Measurements from ENCODE around the gene SNED1. TPM values are rescaled to one million over a fixed set of nuclear protein-coding genes. Genes with fewer than 3 reads are reported as not detected.
A peak's percentile ranks its signal among the peaks of the same experiment; 100 is the strongest.

Gene SNED1
- total RNA-seq, 2 experiments from 2014 or later: 1.4 to 1.8 TPM

DNA sequence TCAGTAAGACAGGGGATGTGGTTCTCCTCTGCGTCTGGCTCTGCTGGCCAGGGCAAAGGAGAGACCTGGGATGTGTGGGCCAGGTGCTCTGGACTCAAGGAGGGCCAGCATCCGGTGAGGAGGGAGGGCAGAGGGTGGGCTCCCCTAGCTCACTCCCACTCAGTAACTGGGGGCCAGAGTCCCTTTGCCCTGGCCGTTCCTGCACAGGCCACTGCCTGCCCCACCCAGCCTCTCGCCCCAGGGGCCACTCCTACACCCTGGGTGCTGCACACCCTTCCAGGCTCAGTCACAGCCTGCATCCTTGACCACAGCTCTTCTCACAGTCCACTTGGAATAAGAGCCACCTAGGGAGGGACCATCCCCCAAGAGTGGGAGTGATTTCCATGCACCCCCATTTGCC, 41.0 kb downstream of the SNED1 start:
- Mint-ChIP-seq H3K27me3 (no peaks in the 10 kb centered on the region), H3K27ac (no peak overlapping the region), H3K9me3 (no peaks in the 10 kb centered on the region), H3K4me1 (ENCODE audit: low read depth) (peaks cover 12% of the 10 kb centered on the region), H3K36me3 (ENCODE audit: low read depth) (no peaks in the 10 kb centered on the region), H3K4me3 (no peak overlapping the region)
- TF ChIP-seq, protein P1, sequence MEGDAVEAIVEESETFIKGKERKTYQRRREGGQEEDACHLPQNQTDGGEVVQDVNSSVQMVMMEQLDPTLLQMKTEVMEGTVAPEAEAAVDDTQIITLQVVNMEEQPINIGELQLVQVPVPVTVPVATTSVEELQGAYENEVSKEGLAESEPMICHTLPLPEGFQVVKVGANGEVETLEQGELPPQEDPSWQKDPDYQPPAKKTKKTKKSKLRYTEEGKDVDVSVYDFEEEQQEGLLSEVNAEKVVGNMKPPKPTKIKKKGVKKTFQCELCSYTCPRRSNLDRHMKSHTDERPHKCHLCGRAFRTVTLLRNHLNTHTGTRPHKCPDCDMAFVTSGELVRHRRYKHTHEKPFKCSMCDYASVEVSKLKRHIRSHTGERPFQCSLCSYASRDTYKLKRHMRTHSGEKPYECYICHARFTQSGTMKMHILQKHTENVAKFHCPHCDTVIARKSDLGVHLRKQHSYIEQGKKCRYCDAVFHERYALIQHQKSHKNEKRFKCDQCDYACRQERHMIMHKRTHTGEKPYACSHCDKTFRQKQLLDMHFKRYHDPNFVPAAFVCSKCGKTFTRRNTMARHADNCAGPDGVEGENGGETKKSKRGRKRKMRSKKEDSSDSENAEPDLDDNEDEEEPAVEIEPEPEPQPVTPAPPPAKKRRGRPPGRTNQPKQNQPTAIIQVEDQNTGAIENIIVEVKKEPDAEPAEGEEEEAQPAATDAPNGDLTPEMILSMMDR (IDR thresholded peaks at IDR 0.05): no peak
- ChIA-PET POLR2A (interaction anchor here (0.6 kb wide), 1 partner anchor 144 kb away, joined by 3 read pairs; no protein-coding TSS in a partner anchor), CTCF (no interaction called here)
- ATAC-seq (no peak), DNase-seq (no peak)
- intact Hi-C loops (cut with micrococcal nuclease): no loop called here

DNA sequence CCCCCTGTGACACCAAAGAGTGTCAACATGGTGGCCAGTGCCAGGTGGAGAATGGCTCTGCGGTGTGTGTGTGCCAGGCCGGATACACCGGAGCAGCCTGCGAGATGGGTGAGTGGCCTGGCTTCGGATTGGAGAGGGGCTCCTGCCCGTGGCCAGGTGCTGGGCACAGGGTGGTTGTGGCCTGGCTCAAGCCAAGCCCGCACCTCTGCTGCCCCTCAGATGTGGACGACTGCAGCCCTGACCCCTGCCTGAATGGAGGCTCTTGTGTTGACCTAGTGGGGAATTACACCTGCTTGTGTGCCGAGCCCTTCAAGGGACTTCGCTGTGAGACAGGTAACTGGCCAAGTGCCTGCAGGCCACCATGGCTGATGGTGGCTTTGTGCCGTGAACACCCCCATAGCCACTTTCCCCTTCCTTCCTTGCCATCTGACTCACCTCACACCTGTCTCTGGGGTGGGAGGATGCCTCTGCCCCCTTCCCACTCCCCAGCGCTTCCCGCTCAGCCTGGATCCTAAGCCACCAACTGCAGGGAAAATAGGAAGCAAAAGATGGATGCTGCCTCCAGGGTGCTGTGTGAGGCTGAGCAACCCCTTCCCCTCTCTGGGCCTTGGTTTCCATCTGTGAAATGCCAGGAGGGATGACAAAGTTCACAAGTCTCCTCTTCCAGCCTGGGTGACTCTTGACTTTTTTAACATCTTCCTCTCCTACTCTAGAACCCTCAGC, 41.8 kb downstream of the SNED1 start:
- Mint-ChIP-seq H3K4me1 (ENCODE audit: low read depth) (peaks cover 12% of the 10 kb centered on the region), H3K27ac (no peak overlapping the region), H3K9me3 (no peaks in the 10 kb centered on the region), H3K36me3 (ENCODE audit: low read depth) (peaks cover 2% of the 10 kb centered on the region), H3K27me3 (no peaks in the 10 kb centered on the region), H3K4me3 (no peak overlapping the region)
- ChIA-PET CTCF (no interaction called here), POLR2A (interaction anchor here (0.6 kb wide), 1 partner anchor 143 kb away, joined by 3 read pairs; no protein-coding TSS in a partner anchor)
- no peak for ATAC-seq
- TF ChIP-seq, protein P1 (IDR thresholded peaks at IDR 0.05): no peak
- no peak for DNase-seq
- intact Hi-C loops (cut with micrococcal nuclease): no loop called here

DNA sequence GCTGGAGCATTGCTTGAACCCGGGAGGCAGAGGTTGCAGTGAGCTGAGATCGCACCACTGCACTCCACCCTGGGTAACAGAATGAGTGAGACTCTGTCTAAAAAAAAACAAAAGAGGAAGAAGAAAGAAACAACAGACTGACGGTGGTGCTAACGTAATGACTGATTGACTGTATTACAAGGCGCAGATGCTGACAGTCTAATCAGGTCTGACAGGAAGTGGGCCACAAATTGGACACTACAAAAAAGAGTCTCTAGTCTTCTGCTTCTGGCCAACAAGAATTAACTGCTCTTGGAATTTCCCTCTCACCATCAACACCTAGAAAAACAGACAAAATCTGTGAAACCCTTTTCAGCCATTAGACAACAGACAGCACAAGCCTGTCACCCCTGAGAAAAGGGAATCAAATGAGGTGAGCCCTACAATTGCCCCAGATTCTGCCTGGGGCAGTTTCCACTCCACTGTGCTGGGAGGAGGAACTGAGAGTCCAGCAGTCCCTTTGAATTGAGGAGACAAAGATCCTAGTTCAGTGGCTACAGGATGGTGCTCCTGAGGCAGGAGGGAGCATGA, 43.3 kb downstream of the SNED1 start:
- no peak overlapping the region for H3K27ac Mint-ChIP-seq
- peaks cover 2% of the 10 kb centered on the region for H3K36me3 Mint-ChIP-seq (ENCODE audit: low read depth)
- peaks cover 12% of the 10 kb centered on the region for H3K4me1 Mint-ChIP-seq (ENCODE audit: low read depth)
- POLR2A ChIA-PET: no interaction called here
- DNase-seq: no peak
- H3K9me3 Mint-ChIP-seq: peaks cover 4% of the 10 kb centered on the region
- TF ChIP-seq, protein P1 (IDR thresholded peaks at IDR 0.05): no peak
- H3K4me3 Mint-ChIP-seq: no peak overlapping the region
- intact Hi-C loops (cut with micrococcal nuclease): no loop called here
- CTCF ChIA-PET: no interaction called here
- H3K27me3 Mint-ChIP-seq: no peaks in the 10 kb centered on the region
- ATAC-seq: peak; percentile 15

DNA sequence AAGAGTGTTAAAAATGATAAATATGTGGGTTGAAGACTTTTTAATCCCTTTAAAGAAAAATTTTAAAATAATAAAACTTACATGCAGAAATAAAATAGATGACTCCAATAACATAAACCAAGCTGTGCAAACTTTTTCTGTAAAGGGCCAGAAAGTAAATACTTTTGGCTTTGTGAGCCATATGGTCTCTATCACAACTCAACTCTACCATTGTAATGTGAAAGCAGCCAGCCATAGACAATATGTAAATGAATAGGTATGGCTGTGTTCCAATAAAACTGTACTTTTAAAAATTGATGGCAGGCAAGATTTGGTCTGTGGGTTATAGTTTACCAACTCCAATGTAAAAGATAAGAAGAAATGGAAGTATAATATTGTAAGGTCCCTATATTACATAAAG, 45.2 kb downstream of the SNED1 start:
- peaks cover 2% of the 10 kb centered on the region for H3K36me3 Mint-ChIP-seq (ENCODE audit: low read depth)
- CTCF ChIA-PET: no interaction called here
- no peak overlapping the region for H3K4me3 Mint-ChIP-seq
- intact Hi-C loops (cut with micrococcal nuclease): no loop called here
- peaks cover 3% of the 10 kb centered on the region for H3K4me1 Mint-ChIP-seq (ENCODE audit: low read depth)
- H3K27ac Mint-ChIP-seq: no peak overlapping the region
- DNase-seq (no peak), ATAC-seq (no peak)
- TF ChIP-seq, protein P1 (IDR thresholded peaks at IDR 0.05): no peak
- H3K9me3 Mint-ChIP-seq: peaks cover 4% of the 10 kb centered on the region
- H3K27me3 Mint-ChIP-seq: no peaks in the 10 kb centered on the region
- POLR2A ChIA-PET: no interaction called here

DNA sequence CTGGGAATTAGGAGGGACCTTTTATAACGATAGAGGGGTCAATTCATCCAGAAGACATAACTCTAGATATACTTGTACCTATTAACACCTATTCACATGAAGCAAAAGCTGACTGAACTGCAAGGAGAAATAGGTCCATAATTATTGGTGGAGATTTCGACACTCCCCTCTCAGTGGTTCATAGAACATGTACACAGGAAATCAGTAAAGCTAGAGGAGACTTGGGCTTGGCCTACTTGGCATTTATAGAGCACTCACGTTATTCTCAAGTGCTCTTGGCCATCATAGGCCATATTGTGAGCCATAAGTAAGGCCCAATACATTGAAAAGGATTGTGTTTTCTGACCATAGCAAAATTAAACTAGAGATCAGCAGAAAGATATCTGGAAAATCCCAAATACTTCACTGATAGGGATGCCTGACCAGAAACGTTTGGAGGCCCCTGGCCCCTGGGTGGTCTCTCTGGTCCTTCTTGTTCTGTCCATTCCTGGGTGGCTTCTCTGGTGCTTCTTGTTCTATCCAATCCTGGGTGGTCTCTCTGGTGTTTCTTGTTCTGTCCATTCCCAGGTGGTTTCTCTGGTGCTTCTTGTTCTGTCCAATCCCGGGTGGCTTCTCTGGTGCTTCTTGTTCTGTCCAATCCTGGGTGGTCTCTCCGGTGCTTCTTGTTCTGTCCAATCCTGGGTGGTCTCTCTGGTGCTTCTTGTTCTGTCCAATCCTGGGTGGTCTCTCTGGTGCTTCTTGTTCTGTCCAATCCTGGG, 49.0 kb downstream of the SNED1 start:
- ChIA-PET POLR2A (interaction anchor here (0.5 to 0.7 kb wide), 2 partner anchors 96 to 287 kb away, joined by 3 read pairs; no protein-coding TSS in a partner anchor), CTCF (no interaction called here)
- no peaks in the 10 kb centered on the region for H3K4me1 Mint-ChIP-seq (ENCODE audit: low read depth)
- no peak overlapping the region for H3K4me3 Mint-ChIP-seq
- H3K36me3 Mint-ChIP-seq (ENCODE audit: low read depth): peaks cover 2% of the 10 kb centered on the region
- TF ChIP-seq, protein P1 (IDR thresholded peaks at IDR 0.05): no peak
- ATAC-seq: no peak
- H3K9me3 Mint-ChIP-seq: peaks cover 4% of the 10 kb centered on the region
- H3K27ac Mint-ChIP-seq: no peak overlapping the region
- H3K27me3 Mint-ChIP-seq: no peaks in the 10 kb centered on the region
- no peak for DNase-seq
- intact Hi-C loops (cut with micrococcal nuclease): no loop called here

Measured in activated CD8-positive, alpha-beta T cell treated with anti-CD3 and anti-CD28 coated beads for 36 hours (primary cell).